SK-N-MC (cell line): ENCODE results near the gene PREPL.

Source experiments
- EZH2 ChIP-seq: fragments of 200-600 bp; sonication (generic); IDR thresholded peaks from one replicate; pipeline ENCODE4 v1.6.1; 2017; ENCODE audit warnings: antibody characterized with exemption
- POLR2AphosphoS5 ChIP-seq: IDR thresholded peaks from 2 replicates; pipeline ENCODE4 v1.6.1; 2012; ENCODE audit warnings: mild to moderate bottlenecking, low read depth, low read length, borderline replicate concordance

DNA sequence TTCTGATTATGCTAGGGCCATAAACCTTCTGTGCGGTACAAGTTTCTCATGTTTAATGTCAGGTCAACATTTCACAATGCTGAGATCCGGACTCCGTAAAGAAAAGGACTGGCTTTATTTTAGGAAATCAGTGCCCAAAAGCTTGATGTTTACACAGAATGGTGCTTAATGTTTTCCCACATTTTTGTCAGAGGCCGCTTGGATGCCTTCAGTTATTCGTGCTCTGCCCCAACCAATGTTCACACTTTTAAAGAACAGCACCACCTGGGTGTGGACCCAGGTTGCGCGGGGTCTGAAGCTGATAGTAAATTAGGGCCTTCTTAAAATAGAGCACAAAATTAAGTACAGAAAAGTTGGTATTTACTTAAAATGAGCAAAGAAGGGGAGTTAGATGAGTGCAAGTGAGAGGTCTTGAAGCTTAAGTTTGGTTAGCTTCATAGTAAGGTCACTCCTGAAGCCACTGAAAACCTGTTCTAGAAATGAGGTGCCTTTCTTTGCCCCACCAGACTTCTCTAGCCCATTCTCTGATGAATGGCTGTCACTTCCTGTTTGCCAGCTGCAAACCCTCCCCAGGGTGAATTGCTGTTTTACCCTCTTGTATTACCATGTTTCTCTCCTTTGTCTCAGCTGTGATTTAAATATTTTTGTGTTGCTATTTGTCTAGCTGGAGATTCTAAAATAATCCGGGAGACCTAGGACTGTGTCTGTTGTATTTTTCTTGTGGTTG is 65.5 kb downstream of the PREPL start:
- TF ChIP-seq EZH2: no peak
- no peak for TF ChIP-seq POLR2AphosphoS5
